ENCODE data around the gene LPP.

DNA sequence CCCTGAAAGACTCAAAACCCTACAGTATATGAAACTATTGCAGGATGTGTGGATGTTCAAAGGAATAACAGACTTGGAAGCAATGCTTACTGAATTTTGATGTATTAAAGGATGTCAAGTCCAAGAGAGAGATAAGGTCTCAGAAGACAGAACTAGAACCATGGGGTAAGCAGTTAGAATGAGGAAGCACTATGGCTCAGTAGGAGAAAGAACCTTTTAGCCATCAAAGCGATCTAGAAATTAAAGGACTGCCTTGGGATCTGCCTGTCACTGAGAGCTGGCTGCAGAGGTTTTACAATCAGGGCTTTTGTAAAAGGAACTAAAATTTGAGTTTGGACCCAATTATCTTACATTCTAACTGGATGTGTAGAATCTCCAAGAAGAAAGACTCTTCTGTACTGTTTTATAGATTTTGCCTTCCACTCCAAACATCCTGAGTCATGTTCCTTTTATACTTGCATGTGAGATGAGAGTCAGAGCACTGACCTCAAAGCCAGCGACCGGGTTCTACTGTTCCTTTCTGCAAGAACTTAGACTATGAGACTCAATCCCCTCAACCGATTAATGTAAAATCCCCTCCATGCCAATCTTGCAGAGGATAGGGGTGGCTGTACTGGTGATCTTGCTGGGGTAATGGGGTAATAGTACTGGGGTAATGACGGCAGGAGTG lies 605.5 kb downstream of the LPP start:
- TF ChIP-seq, protein P1, sequence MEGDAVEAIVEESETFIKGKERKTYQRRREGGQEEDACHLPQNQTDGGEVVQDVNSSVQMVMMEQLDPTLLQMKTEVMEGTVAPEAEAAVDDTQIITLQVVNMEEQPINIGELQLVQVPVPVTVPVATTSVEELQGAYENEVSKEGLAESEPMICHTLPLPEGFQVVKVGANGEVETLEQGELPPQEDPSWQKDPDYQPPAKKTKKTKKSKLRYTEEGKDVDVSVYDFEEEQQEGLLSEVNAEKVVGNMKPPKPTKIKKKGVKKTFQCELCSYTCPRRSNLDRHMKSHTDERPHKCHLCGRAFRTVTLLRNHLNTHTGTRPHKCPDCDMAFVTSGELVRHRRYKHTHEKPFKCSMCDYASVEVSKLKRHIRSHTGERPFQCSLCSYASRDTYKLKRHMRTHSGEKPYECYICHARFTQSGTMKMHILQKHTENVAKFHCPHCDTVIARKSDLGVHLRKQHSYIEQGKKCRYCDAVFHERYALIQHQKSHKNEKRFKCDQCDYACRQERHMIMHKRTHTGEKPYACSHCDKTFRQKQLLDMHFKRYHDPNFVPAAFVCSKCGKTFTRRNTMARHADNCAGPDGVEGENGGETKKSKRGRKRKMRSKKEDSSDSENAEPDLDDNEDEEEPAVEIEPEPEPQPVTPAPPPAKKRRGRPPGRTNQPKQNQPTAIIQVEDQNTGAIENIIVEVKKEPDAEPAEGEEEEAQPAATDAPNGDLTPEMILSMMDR (IDR thresholded peaks at IDR 0.05): no peak
- TF ChIP-seq HOXB13 (CRISPR knock-in tag; IDR thresholded peaks at IDR 0.05; ENCODE audit: low read depth): no peak
- TF ChIP-seq, protein P2, sequence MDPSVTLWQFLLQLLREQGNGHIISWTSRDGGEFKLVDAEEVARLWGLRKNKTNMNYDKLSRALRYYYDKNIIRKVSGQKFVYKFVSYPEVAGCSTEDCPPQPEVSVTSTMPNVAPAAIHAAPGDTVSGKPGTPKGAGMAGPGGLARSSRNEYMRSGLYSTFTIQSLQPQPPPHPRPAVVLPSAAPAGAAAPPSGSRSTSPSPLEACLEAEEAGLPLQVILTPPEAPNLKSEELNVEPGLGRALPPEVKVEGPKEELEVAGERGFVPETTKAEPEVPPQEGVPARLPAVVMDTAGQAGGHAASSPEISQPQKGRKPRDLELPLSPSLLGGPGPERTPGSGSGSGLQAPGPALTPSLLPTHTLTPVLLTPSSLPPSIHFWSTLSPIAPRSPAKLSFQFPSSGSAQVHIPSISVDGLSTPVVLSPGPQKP (IDR thresholded peaks at IDR 0.05; ENCODE audit: low read depth, low read length): no peak
- no peak for TF ChIP-seq CEBPB (IDR thresholded peaks at IDR 0.05)
- TF ChIP-seq MAFK (IDR thresholded peaks at IDR 0.05; ENCODE audit: partially characterized antibody): no peak
- TF ChIP-seq JUNB (IDR thresholded peaks at IDR 0.05): no peak
- TF ChIP-seq, protein P3, sequence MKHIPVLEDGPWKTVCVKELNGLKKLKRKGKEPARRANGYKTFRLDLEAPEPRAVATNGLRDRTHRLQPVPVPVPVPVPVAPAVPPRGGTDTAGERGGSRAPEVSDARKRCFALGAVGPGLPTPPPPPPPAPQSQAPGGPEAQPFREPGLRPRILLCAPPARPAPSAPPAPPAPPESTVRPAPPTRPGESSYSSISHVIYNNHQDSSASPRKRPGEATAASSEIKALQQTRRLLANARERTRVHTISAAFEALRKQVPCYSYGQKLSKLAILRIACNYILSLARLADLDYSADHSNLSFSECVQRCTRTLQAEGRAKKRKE (CRISPR knock-in tag; IDR thresholded peaks at IDR 0.05; ENCODE audit: low read depth): no peak
- no peak for TF ChIP-seq TP53 (CRISPR knock-in tag; IDR thresholded peaks at IDR 0.05)
- TF ChIP-seq ESRRA (IDR thresholded peaks at IDR 0.05; ENCODE audit: borderline replicate concordance, low read length): no peak
- no peak for TF ChIP-seq EP300 (IDR thresholded peaks at IDR 0.05)
